Stimulated activated naive CD8-positive, alpha-beta T cell treated with anti-CD3 and anti-CD28 coated beads, Interleukin-15, amount 100 ng/mL, for 72 hours (primary cell): Measurements from ENCODE around the gene DRC3.

Source experiments
- ATAC-seq: fragments of 150-1000 bp; cut with Tn5 transposase; 2 replicates; pipeline ENCODE4 v1.10.0; 2021; ENCODE audit warnings: mild to moderate bottlenecking, moderate library complexity
- DNase-seq, 2 donors: peaks; one replicate each; pipeline ENCODE4 v3.0.0; 2021 to 2022
- H3K27ac Mint-ChIP-seq, 2 donors: one replicate each; pipeline ENCODE4 v1.8.0; 2022; ENCODE audit warnings: mild to moderate bottlenecking in 2 of 2, mixed read lengths in 2 of 2, moderate library complexity in 2 of 2
- H3K27me3 Mint-ChIP-seq: one replicate; pipeline ENCODE4 v1.8.0; 2022; ENCODE audit warnings: mixed read lengths
- H3K4me1 Mint-ChIP-seq: one replicate; pipeline ENCODE4 v1.8.0; 2022; ENCODE audit warnings: mild to moderate bottlenecking, mixed read lengths
- H3K4me3 Mint-ChIP-seq, 2 donors: one replicate each; pipeline ENCODE4 v1.8.0; 2022; ENCODE audit warnings: mild to moderate bottlenecking in 2 of 2, mixed read lengths in 2 of 2, moderate library complexity in 1 of 2
- H3K9me3 Mint-ChIP-seq, 2 donors: one replicate each; pipeline ENCODE4 v1.8.0; 2022; ENCODE audit warnings: mixed read lengths in 2 of 2

Gene DRC3

DNA sequence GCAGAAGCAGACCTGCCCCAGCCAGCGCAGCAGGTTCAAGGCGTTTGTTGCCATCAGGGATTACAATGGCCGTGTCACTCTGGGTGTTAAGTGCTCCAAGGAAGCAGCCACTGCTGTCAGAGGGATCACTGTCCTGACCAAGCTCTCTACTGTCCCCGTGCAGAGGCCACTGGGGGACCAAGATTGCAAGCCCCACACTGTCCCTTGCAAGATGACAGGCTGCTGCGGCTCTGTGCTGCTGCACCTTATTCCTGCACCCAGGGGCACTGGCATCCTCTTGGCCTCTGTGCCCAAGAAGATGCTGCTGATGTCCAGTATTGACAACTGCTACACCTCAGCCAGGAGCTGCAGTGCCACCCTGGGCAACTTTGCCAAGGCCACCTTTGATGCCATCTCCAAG, 38.6 kb downstream of the DRC3 start:
- H3K27me3 Mint-ChIP-seq, result no peaks in the 10 kb centered on the region
- H3K27ac Mint-ChIP-seq, result peak overlapping the region in 1 of 2 donors; percentile 27
- H3K4me1 Mint-ChIP-seq, result peaks cover 11% of the 10 kb centered on the region
- ATAC-seq, result no peak
- no peaks in the 10 kb centered on the region for H3K9me3 Mint-ChIP-seq
- DNase-seq, result no peak
- H3K4me3 Mint-ChIP-seq, result no peak overlapping the region

DNA sequence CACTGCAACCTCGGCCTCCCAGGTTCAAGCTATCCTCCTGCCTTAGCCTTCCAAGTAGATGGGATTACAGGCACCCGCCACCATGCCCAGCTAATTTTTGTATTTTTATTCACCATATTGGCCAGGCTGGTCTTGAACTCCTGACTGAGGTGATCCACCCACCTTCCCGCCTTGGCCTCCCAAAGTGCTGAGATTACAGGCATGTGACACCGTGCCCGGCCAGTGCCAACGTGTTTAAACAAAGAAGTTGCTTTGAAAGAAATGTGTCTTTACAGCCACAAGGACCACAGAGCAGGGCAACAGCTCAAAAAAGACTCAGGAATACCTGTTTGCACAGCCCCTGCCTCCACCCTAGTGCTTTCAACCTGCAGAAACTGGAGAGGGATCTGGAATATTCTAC, 41.3 kb downstream of the DRC3 start:
- Mint-ChIP-seq H3K27ac (peak overlapping the region in 1 of 2 donors; percentile 92), H3K27me3 (no peaks in the 10 kb centered on the region), H3K4me1 (peaks cover 11% of the 10 kb centered on the region), H3K9me3 (no peaks in the 10 kb centered on the region), H3K4me3 (no peak overlapping the region)
- no peak for ATAC-seq
- DNase-seq, result no peak

DNA sequence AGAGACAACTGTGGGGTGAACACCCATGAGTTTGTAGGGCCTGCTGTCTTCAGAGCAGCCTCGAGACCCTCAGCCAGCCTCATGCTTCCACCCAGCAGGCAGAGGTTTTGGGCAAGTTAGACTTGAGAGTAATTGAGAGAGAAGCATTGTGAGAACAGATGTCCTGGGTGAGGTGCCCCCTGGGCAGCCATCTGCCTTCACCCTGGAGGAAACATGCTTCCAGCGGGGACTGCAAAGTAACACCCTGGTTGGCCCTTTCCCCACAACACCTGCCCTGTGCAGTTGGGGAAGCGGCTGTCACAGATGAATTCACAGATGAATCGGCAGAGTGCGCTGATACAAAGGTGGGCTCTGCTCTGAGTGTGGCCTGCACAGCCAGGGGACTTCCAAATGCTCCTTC, 42.9 kb downstream of the DRC3 start:
- Mint-ChIP-seq H3K4me1 (peaks cover 11% of the 10 kb centered on the region), H3K27me3 (no peaks in the 10 kb centered on the region), H3K27ac (no peak overlapping the region), H3K9me3 (no peaks in the 10 kb centered on the region), H3K4me3 (no peak overlapping the region)
- ATAC-seq (no peak), DNase-seq (no peak)

DNA sequence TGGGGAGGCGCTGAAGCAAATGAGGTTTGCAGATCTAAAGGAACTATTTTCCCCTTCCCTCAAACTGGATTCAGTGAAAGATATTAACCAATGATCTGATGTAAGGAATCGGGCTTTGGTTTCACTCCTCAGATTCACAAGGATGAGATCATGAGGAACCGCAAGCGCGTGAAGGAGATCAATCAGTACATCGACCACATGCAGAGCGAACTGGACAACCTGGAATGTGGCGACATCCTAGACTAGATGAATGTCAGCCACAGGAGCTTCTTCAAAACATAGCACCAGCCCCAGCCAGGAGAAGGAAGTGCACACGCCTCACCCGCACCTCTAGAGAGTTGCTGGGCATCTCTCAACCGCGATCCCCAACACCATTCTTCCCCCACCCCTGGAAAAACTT, 43.8 kb downstream of the DRC3 start:
- Mint-ChIP-seq H3K4me1 (peaks cover 11% of the 10 kb centered on the region), H3K27me3 (no peaks in the 10 kb centered on the region)

DNA sequence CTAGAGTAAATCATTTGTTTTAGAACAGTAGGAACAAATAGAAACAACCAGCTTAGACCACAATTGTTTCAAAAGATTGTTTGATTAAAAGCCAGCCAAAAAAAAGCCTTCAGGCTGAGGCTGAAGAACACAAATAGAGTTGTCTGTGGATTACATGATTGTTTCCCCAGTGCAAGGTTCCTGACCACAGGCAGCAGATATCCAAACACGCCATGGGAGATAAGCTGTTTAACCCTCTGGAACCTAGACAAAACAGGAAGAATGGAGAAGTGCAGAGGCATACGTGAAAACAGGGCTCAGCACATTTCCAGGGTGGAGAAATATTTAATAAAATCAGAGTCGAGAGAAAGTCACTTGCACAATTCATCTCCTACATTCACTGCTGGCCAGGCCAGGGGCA, 45.3 kb downstream of the DRC3 start:
- H3K9me3 Mint-ChIP-seq, result no peaks in the 10 kb centered on the region
- no peaks in the 10 kb centered on the region for H3K27me3 Mint-ChIP-seq
- peak overlapping the region in 1 of 2 donors; percentile 72 for H3K27ac Mint-ChIP-seq
- DNase-seq (no peak), ATAC-seq (no peak)
- H3K4me3 Mint-ChIP-seq, result no peak overlapping the region
- H3K4me1 Mint-ChIP-seq, result peaks cover 11% of the 10 kb centered on the region

More for the DNA sequence above, 43.8 kb downstream of the DRC3 start:
- no peak overlapping the region for H3K4me3 Mint-ChIP-seq
- H3K9me3 Mint-ChIP-seq, result no peaks in the 10 kb centered on the region
- no peak for DNase-seq
- H3K27ac Mint-ChIP-seq, result no peak overlapping the region
- ATAC-seq, result no peak

DNA sequence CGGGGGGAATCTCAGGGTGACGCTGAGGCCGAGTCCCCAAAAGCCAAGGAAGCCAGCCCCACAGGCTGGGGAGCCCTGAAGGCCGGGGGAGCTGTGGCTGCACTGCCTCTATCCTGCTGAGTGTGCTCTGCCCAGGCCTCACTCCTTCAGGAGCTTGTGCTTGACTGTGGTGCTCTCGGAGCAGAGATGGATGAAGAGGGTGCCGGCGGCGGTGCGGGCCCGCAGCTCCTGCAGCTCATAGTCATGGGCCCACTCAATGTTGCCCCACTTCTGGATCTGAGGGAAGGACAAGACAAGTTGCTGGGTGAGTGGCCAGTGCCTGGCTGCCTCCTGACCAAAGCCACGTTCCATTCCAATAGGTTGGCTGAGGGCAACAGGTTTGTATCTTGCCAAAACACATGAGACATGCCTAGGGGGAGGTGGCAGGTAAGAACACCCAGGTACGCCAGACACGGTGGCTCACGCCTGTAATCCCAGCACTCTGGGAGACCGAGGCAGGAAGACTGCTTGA, 45.8 kb downstream of the DRC3 start:
- ATAC-seq (no peak), DNase-seq (no peak)
- Mint-ChIP-seq H3K4me3 (no peak overlapping the region), H3K27me3 (no peaks in the 10 kb centered on the region), H3K9me3 (no peaks in the 10 kb centered on the region), H3K4me1 (peaks cover 11% of the 10 kb centered on the region), H3K27ac (no peak overlapping the region)

DNA sequence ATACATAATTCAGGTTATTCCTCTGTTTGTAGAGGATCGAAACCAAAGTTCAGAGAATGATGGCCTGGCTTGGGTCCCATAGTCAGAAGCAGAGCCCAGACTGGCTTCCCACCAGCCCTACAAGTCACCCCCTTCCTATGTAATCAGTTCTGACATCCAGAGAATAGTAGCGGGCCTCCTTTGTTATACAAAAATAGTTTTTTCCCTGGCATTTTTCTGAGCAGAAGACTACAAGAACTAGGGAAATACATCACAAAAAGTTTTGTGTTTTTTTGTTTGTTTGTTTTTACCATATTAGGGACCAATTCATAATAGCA, 47.1 kb downstream of the DRC3 start:
- Mint-ChIP-seq H3K4me1 (peaks cover 1% of the 10 kb centered on the region), H3K4me3 (no peak overlapping the region), H3K27ac (no peak overlapping the region), H3K9me3 (no peaks in the 10 kb centered on the region), H3K27me3 (no peaks in the 10 kb centered on the region)
- ATAC-seq (no peak), DNase-seq (no peak)

DNA sequence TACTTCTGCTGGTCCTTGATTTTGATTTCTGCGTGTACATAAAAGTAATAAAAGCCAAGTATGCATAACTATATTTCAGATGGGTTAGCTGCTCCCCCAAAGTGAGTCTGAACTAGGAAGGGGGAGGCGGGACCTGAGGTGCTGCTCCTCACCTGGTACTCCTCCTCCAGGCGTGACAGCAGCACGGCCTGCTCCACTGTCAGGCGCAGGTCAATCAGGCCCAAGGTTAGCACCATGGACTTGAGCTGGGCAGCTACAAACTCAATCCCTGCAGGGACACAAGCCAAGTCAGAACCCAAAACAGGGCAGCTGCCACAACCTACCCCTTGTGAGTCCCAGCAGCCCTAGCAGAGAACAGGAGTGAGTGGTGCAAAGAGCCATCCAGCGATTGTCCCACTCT, 48.3 kb downstream of the DRC3 start:
- H3K27me3 Mint-ChIP-seq, result no peaks in the 10 kb centered on the region
- H3K27ac Mint-ChIP-seq, result no peak overlapping the region
- no peak for ATAC-seq
- no peak for DNase-seq
- H3K4me3 Mint-ChIP-seq, result no peak overlapping the region
- peaks cover 13% of the 10 kb centered on the region for H3K4me1 Mint-ChIP-seq
- no peaks in the 10 kb centered on the region for H3K9me3 Mint-ChIP-seq

DNA sequence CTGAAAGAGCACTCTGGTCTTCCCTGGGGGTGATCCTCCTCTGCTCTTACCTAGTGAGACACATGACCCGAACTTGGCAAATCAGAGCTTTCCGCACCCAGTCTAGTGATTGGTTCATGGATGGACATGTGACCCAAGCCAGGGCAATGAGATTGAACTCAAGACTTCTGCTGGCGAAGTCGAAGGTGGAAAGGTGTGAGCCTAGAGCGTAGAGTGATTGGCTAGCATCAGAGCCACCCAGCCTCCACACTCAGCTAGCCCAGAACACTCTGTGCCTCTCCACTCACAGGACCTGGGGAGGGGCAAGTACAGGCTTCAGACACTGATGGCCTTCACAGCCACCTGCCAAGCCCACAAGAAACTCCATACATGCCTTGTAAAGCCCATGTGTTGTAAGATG, 48.7 kb downstream of the DRC3 start:
- ATAC-seq (no peak), DNase-seq (no peak)
- H3K27me3 Mint-ChIP-seq, result no peaks in the 10 kb centered on the region
- H3K9me3 Mint-ChIP-seq, result no peaks in the 10 kb centered on the region
- no peak overlapping the region for H3K27ac Mint-ChIP-seq
- H3K4me3 Mint-ChIP-seq, result no peak overlapping the region
- H3K4me1 Mint-ChIP-seq, result peaks cover 17% of the 10 kb centered on the region

DNA sequence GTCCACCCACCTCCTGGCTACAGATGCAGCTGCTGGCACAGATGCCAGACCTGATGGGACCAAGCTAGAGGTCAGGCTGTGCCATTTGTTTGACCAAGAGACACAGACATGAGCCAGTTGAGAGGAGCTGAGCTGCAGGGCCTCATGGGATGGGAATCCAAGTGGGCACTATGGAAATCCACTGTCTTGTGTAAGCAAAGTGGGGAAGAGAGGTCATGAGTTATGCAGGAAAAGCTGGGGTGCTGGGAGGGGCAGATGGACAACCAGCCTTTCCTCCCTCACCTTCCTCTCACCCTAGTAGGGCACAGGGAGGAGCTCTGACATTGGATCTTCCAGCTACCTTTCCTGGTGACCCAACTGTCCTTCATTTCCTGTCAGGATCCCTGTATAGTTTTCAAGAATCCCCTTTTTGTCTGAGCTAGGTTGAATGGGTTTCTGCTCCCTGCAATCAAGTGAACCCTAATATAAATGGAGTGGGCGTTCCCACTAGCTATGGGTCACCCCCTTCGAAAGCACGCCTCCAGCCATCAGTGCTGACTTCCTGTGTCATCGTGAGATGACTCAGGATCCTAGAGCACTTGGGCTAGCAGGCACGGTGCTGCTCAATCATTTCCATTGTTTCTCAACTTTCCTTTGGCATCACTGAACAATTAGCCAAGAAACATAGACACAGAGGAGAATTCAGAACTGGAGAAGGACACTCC, 52.7 kb downstream of the DRC3 start:
- peak; percentile 88 for ATAC-seq
- Mint-ChIP-seq H3K27ac (peak overlapping the region; percentile 30 to 72), H3K27me3 (no peaks in the 10 kb centered on the region), H3K4me3 (peak overlapping the region; percentile 13 to 55), H3K9me3 (no peaks in the 10 kb centered on the region), H3K4me1 (peaks cover 24% of the 10 kb centered on the region)
- DNase-seq, result peak in 1 of 2 donors; percentile 36

DNA sequence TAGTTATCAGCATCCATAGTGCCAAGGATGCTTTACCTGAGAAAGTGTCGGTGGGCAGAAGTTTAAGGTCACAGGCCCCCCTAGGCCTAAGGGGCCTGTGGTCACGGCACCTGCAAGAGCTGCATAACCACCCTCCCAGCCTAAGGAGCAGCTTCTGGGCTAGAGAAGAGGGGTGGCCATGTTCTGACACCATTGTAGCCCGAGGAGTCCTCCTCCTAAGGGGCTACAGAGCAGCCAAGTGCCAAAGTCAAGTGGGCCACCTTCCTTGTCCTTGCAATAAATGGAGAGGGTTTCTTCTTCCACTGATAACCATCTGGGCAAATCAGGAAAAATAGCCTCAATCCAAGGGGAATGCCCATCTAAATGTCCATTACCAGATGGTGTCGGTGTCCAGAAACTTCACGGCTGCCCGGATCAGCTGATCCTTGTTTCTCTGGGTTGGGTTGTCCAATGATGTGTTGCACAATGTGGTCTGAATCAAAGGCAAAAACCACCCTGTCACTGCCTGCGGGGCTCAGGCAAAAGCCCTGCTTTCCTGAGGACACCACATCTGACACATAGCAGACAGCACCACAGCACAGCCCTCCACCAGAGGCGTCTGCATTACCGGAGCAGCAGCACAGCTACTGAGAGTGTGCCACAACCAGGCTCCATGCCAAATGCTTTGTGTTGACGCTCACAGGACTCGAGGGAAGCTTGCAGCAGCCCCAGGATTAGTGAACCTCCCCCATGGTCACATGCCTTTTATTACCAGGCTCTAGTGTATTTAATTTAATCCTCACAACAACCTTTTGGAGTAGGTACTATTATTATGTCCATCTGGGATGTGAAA, 53.5 kb downstream of the DRC3 start:
- peak overlapping the region; percentile 13 to 55 for H3K4me3 Mint-ChIP-seq
- DNase-seq (peak; percentile 36 to 56), ATAC-seq (peak; percentile 95)
- peak overlapping the region; percentile 30 to 72 for H3K27ac Mint-ChIP-seq
- peaks cover 24% of the 10 kb centered on the region for H3K4me1 Mint-ChIP-seq
- H3K27me3 Mint-ChIP-seq, result no peaks in the 10 kb centered on the region
- H3K9me3 Mint-ChIP-seq, result no peaks in the 10 kb centered on the region

DNA sequence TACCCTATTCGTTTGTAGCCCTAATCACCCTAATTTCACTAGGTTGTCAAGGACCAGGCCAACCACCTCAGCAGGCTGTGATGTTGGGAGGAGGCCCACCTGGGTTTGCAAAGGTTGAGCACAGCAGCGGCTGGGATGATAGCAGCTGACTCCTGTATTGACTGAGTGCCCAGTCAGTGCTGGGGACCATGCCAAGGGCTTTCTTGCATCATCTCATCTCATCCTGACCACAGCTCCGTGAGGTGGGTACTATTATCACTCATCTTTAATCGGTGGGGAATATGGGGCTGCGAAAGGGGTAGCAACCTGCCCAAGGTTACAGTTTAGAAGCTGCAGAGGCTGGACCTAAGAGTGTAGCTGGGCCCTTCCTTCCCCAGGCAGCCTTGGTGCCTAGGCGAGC, 54.6 kb downstream of the DRC3 start:
- H3K9me3 Mint-ChIP-seq, result no peaks in the 10 kb centered on the region
- peaks cover 30% of the 10 kb centered on the region for H3K4me1 Mint-ChIP-seq
- no peak for ATAC-seq

DNA sequence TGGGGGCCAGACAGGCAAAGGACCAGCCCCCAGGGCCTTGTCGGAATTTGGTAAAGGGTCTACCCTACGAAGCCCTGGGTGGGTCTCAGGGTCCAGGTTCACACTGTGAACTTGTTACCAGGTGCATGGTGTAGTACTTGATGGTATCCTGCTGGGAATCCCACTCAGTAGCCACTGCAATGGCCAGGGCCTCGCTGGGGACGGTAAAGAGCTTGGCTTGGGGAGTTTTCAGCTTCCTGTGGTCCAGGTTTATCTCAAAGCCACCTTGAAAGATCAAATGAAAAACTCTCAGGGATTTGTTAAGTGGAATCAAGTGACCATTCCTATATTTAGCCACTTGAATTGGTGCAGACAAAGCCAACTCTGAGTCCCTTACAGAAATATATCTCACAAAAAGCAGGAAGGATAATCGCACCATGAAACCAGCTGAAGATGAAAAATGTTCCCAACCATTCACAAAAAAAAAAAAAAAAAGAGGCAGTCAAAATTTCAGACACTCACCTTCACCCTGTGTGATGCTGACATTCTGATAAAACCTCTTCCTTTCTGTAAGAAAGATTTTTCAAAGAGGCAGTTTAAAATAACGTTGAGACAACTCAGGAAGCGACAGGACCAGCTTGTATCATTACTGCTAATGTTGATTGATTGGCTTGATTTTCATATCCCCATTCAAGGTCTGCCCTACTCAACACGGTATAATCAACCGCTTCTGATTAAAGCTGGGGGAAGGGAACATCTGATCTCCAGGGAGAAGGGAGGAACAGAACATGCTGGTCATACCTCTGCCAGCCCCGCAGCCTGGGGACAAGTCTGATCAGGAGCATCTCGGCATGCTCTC, 55.7 kb downstream of the DRC3 start:
- H3K27me3 Mint-ChIP-seq, result no peaks in the 10 kb centered on the region
- peaks cover 41% of the 10 kb centered on the region for H3K4me1 Mint-ChIP-seq
- DNase-seq (no peak), ATAC-seq (no peak)
- peak overlapping the region in 1 of 2 donors; percentile 48 for H3K27ac Mint-ChIP-seq
- no peak overlapping the region for H3K4me3 Mint-ChIP-seq
- no peaks in the 10 kb centered on the region for H3K9me3 Mint-ChIP-seq

More for the DNA sequence above, 54.6 kb downstream of the DRC3 start:
- no peak overlapping the region for H3K4me3 Mint-ChIP-seq
- no peak for DNase-seq
- H3K27me3 Mint-ChIP-seq, result no peaks in the 10 kb centered on the region
- peak overlapping the region in 1 of 2 donors; percentile 20 for H3K27ac Mint-ChIP-seq

DNA sequence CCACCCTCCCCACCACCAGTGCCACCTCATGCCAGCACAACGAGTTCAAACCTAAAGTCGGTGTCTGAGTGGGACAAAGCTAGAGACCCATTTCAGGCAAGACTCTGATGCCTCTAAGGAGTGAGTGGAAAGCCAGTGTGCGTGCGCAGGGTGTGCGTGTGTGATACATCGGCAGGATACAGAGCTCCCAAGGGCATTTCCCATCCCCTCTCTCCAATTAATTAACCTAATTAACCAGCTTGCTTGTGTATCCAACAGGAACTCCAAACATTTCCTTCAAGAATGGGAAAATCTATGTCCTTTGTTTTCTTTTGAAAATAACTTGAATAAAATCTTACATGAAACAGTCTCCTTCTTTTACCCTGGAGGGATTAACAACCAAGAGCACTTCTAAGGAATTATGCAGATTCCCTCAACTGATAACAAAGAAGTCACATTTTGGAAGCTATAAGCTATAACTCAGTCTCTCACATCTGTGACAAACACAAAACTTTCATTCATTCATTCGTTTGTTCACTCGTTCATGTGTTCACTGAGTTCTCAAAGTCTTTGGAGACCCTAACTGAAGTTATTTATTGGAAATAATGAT, 56.4 kb downstream of the DRC3 start:
- Mint-ChIP-seq H3K4me1 (peaks cover 48% of the 10 kb centered on the region), H3K4me3 (no peak overlapping the region), H3K27me3 (no peaks in the 10 kb centered on the region), H3K9me3 (no peaks in the 10 kb centered on the region), H3K27ac (no peak overlapping the region)
- DNase-seq (no peak), ATAC-seq (no peak)

DNA sequence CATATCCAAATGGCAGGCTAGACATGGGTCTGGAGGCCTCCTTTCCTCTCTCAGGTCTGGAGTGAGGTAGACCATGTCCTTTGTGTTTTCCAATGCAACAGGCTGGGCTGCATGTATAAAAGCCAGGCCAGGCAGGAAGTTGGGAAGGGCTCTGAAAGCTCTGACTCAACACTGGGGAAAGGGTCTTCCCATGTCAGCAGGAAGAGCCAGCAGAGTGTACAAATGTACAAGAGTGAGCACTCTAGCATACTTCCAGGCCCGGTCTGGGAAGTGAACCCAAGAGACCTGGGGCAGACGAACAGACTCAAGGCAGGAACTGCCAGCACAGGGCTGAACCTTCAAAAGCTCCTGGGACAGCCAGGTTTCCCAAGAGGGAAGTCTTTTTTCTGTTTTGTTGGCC, 59.3 kb downstream of the DRC3 start:
- Mint-ChIP-seq H3K9me3 (no peaks in the 10 kb centered on the region), H3K27ac (no peak overlapping the region), H3K4me1 (peaks cover 38% of the 10 kb centered on the region)

More for the DNA sequence above, 59.3 kb downstream of the DRC3 start:
- DNase-seq, result no peak
- Mint-ChIP-seq H3K4me3 (no peak overlapping the region), H3K27me3 (no peaks in the 10 kb centered on the region)
- no peak for ATAC-seq
